ENCODE measurements around the gene SLC27A5. TPM values are rescaled to one million over a fixed set of nuclear protein-coding genes. Genes with fewer than 3 reads are reported as not detected.

SLC27A5 gene
- total RNA-seq, 2 donors from 2014 or later, result 7.1 to 8.5 TPM

DNA sequence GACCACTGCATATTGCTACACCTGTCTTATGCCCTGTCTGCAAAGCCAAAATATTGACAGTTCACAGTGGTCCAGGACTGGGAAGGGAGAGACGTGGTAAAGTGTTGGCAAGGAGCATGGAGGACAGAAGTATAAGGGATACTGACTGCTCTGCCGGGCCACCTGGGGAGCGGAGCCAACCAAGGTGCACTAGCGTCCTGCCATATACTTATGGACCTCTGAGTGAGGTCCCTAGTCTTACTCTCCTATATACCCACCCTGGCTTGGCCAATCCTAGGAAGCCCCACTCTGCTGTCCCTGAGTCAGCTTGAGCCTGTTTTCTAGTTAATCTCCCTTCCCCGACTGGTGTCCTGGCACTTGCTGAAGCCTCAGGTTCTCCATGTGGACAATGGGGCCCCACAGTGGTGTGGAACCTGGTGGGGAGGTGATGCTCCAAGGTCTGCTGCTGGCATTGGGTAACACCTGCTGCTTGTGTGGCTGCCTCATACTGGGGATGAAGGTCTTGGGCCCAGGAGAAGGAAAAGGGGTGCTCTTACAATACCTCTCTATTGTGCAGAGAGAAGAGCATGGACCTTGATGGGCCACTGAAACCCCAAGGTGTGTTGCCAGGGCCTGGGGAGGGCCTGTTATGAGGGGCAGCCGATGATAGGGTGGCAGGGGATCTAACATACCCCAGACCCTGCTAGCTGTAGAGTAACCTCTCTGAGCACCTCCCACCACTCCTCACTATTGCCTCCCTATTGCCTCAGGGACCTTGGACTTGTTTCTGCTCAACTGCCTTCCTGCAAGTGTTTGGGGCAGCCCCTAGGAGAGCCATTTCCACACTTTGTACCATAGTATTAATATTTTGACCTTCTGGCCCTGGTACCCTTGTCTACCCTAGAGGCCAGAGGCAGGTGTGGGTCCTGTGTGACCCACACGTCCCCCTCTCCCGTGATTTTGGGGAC is 25.3 kb upstream of the SLC27A5 start:
- peaks cover 0 to 5% of the 10 kb centered on the region in 2 donors for H3K4me1 ChIP-seq (ENCODE audit: control insufficient read depth in 1 of 2, low read depth in 2 of 2)
- no peaks in the 10 kb centered on the region for H3K9me3 ChIP-seq
- no peak for ATAC-seq (ENCODE audit: insufficient number of reproducible peaks, low FRiP score, low read depth)
- H3K4me3 ChIP-seq, result no peak overlapping the region
- no peak overlapping the region for H3K27ac ChIP-seq
- TF ChIP-seq CTCF (IDR thresholded peaks at IDR 0.05), result no peak
- no peaks in the 10 kb centered on the region for H3K27me3 ChIP-seq (replicated peaks; ENCODE audit: insufficient read depth)
- no peaks in the 10 kb centered on the region for H3K36me3 ChIP-seq
- DNase-seq (ENCODE audit: low spot score), result no peak

DNA sequence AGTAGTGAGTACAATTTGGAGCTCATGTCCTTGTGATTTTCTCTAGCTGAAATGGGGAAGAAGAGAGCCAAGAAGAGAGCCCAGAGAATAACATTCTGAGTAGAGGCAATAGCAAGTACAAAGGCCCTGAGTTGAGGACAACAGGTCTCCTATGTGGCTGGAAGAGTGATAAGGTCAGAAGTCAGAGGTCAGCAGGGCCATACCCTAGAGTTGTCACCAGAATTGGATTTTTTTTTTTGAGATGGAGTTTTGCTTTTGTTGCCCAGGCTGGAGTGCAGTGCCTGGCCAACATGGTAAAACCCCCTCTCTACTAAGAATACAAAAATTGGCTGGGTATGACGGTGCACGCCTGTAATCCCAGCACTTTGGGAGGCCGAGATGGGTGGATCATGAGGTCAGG is 24.1 kb upstream of the SLC27A5 start:
- TF ChIP-seq CTCF (IDR thresholded peaks at IDR 0.05), result no peak
- no peak overlapping the region for H3K27ac ChIP-seq
- ATAC-seq (ENCODE audit: insufficient number of reproducible peaks, low FRiP score, low read depth), result no peak
- H3K36me3 ChIP-seq, result no peaks in the 10 kb centered on the region
- H3K27me3 ChIP-seq (replicated peaks; ENCODE audit: insufficient read depth), result no peaks in the 10 kb centered on the region
- DNase-seq (ENCODE audit: low spot score), result no peak
- H3K4me1 ChIP-seq (ENCODE audit: control insufficient read depth in 1 of 2, low read depth in 2 of 2), result peaks cover 0 to 5% of the 10 kb centered on the region in 2 donors
- no peaks in the 10 kb centered on the region for H3K9me3 ChIP-seq
- H3K4me3 ChIP-seq, result no peak overlapping the region

DNA sequence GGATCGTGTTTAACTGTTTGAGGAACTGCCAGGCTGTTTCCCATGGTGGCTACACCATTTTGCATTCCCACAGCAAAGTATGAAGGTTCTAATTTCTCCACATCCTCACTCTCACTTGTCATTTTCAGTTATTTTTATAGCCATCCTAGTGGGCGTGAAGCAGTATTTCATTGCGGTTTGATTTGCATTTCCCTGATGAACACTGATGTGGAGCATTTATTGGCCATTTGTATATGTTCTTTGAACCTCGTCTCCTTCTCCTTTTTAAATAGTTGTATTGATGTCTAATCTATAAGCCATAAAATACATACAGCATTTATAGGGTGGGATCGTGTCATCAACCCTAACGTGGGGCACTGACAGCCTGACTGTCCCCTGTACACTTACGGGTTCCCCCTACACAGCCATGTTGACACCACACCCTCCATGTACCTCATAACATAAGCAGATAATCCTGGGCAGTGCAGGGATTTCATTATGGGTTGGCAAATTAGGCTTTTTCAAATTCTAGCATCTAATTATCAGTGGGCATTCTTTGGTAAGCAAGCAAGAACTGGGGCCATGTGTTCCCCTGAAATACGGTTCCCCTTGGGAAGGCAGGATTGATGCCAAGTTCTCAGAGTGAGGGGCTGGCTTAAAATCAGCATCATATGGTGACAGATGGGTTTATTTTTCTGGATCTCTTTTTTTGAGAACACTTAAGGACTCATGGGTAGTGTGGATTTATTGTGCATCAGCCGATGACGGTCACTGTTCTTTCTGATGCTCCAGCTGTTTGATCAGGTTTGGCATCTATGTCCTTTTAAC is 19.4 kb upstream of the SLC27A5 start:
- H3K4me1 ChIP-seq (ENCODE audit: control insufficient read depth in 1 of 2, low read depth in 2 of 2), result no peaks in the 10 kb centered on the region
- no peak for TF ChIP-seq CTCF (IDR thresholded peaks at IDR 0.05)
- DNase-seq (ENCODE audit: low spot score), result no peak
- ATAC-seq (ENCODE audit: insufficient number of reproducible peaks, low FRiP score, low read depth), result no peak
- no peak overlapping the region for H3K27ac ChIP-seq
- H3K9me3 ChIP-seq, result no peaks in the 10 kb centered on the region
- no peaks in the 10 kb centered on the region for H3K36me3 ChIP-seq
- no peaks in the 10 kb centered on the region for H3K27me3 ChIP-seq (replicated peaks; ENCODE audit: insufficient read depth)
- H3K4me3 ChIP-seq, result no peak overlapping the region

- H3K4me3 ChIP-seq, result no peak overlapping the region
- no peaks in the 10 kb centered on the region for H3K27me3 ChIP-seq (replicated peaks; ENCODE audit: insufficient read depth)
- no peaks in the 10 kb centered on the region for H3K4me1 ChIP-seq (ENCODE audit: control insufficient read depth in 1 of 2, low read depth in 2 of 2)
- ATAC-seq (ENCODE audit: insufficient number of reproducible peaks, low FRiP score, low read depth), result no peak
- TF ChIP-seq CTCF (IDR thresholded peaks at IDR 0.05), result no peak
- H3K9me3 ChIP-seq, result no peaks in the 10 kb centered on the region
- no peak overlapping the region for H3K27ac ChIP-seq
- no peak for DNase-seq (ENCODE audit: low spot score)
- H3K36me3 ChIP-seq, result no peaks in the 10 kb centered on the region
Observed at GRCh38 chr19:58529405-58529804, 17.6 kb upstream of the SLC27A5 start.

DNA sequence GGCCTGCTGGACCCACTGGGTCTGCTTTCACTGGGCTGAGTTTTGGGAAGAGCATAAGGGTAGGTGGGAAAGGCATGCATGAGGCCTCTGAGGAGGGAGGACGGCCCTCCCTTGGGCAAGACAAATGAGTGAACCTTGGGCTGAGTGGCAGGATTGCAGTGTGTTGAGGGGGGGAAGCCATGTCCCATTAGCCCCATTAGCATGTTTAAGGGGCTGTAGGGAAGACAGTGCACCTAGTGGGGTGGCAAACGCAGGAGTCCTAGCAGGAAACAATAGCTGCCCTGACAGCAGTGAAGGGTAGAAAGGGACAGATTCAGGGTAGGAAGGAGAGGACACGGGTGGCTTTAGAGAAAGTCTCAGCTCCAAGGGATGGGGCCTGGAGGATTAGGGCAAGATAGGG is 10.9 kb upstream of the SLC27A5 start:
- H3K27ac ChIP-seq, result no peak overlapping the region
- H3K9me3 ChIP-seq, result no peaks in the 10 kb centered on the region
- H3K27me3 ChIP-seq (replicated peaks; ENCODE audit: insufficient read depth), result no peaks in the 10 kb centered on the region
- peaks cover 8 to 20% of the 10 kb centered on the region in 2 donors for H3K4me1 ChIP-seq (ENCODE audit: control insufficient read depth in 1 of 2, low read depth in 2 of 2)
- H3K4me3 ChIP-seq, result no peak overlapping the region
- H3K36me3 ChIP-seq, result no peaks in the 10 kb centered on the region
- ATAC-seq (ENCODE audit: insufficient number of reproducible peaks, low FRiP score, low read depth) (no peak), DNase-seq (ENCODE audit: low spot score) (no peak)
- TF ChIP-seq CTCF (IDR thresholded peaks at IDR 0.05), result no peak

Data from thoracic aorta (tissue), 2 donors.